Measurements from ENCODE around the gene ASIC1. TPM values are rescaled to one million over a fixed set of nuclear protein-coding genes. Genes with fewer than 3 reads are reported as not detected.

ASIC1 gene
- total RNA-seq, 1 experiment from 2014 or later = 2.7 TPM

DNA sequence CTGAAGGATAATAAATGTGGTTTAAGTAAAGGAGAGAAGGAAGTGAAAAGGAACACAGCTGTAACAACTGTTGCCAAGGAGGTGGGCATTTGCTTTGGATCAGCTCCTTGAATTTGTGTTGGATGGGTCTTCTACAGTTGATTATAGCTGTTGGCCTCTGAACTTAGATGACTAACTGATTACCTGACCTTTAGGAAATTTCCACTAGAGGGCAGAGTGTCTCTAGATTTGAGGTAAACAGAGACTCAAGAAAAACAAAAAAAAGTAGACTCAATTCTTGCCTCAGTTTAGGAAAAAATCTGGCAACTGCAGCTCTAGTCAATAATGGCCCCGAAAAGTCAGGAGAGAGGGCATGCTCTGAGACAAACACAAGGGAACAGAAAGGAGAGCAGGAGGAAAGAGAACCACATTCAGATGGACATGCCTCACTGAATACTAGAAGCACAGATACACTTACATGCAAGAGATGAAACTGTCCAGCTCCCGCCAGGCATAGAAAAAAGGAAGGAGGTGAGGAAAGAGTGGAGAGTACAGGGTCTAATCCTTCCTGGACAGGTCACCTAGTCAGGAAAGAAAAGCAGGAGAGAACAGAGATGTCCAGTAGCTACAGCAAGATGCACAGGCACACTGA is 75.2 kb downstream of the ASIC1 start:
- H3K36me3 ChIP-seq (ENCODE audit: insufficient read depth, low read length, poor library complexity, severe bottlenecking) = peaks cover 39% of the 10 kb centered on the region
- intact Hi-C loops (cut with micrococcal nuclease; ENCODE audit: unreplicated experiment) = loop anchor here (1.0 to 5.0 kb wide), 2 partner anchors 45 to 182 kb away; no protein-coding TSS in a partner anchor
- H3K9me3 ChIP-seq (ENCODE audit: low read depth, low read length, poor library complexity, severe bottlenecking) = no peaks in the 10 kb centered on the region
- no peak overlapping the region for H3K27ac ChIP-seq (ENCODE audit: low read depth, low read length, poor library complexity, severe bottlenecking)
- H3K4me1 ChIP-seq (ENCODE audit: insufficient read depth, low read length, poor library complexity, severe bottlenecking) = no peaks in the 10 kb centered on the region
- no peak for TF ChIP-seq EZH2 (IDR thresholded peaks at IDR 0.05; ENCODE audit: borderline replicate concordance, low read depth, low read length, poor library complexity, severe bottlenecking)
- TF ChIP-seq, protein P1, sequence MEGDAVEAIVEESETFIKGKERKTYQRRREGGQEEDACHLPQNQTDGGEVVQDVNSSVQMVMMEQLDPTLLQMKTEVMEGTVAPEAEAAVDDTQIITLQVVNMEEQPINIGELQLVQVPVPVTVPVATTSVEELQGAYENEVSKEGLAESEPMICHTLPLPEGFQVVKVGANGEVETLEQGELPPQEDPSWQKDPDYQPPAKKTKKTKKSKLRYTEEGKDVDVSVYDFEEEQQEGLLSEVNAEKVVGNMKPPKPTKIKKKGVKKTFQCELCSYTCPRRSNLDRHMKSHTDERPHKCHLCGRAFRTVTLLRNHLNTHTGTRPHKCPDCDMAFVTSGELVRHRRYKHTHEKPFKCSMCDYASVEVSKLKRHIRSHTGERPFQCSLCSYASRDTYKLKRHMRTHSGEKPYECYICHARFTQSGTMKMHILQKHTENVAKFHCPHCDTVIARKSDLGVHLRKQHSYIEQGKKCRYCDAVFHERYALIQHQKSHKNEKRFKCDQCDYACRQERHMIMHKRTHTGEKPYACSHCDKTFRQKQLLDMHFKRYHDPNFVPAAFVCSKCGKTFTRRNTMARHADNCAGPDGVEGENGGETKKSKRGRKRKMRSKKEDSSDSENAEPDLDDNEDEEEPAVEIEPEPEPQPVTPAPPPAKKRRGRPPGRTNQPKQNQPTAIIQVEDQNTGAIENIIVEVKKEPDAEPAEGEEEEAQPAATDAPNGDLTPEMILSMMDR (conservative IDR thresholded peaks at IDR 0.05; ENCODE audit: low read depth, low read length) = peak; percentile 74
- POLR2A ChIA-PET (ENCODE audit: low non-redundant PET) = no interaction called here
- CTCF ChIA-PET = interaction anchor here (0.6 to 2.6 kb wide), 3 partner anchors 14 to 182 kb away, joined by 5 to 23 read pairs (median 5); no protein-coding TSS in a partner anchor
- H3K4me3 ChIP-seq (ENCODE audit: low read depth, low read length, poor library complexity, severe bottlenecking) = no peak overlapping the region
- no TSS peak for BruUV-seq (replicated peaks)
- H3K27me3 ChIP-seq (replicated peaks; ENCODE audit: insufficient read depth, low read depth, low read length, poor library complexity) = no peaks in the 10 kb centered on the region
- peak; percentile 61 for DNase-seq (ENCODE audit: low spot score)

Other genes with a start within 250 kb of the ASIC1 start
- gene NCKAP5L, start 229.2 kb upstream of the ASIC1 start, total RNA-seq (2021) = 28.2 and 29.0 TPM in 2 replicates
- 5.7 and 6.4 TPM in 2 replicates for gene BCDIN3D, start 214.5 kb upstream of the ASIC1 start, total RNA-seq (2021)
- gene FAIM2, start 153.7 kb upstream of the ASIC1 start, total RNA-seq (2021) = 0.11 TPM in 1 of 2 replicates, not detected in the other
- not detected in 2 replicates for gene AQP2, start 106.9 kb upstream of the ASIC1 start, total RNA-seq (2021)
- not detected in 2 replicates for gene AQP5, start 95.7 kb upstream of the ASIC1 start, total RNA-seq (2021)
- not detected in 2 replicates for gene AQP6, start 84.6 kb upstream of the ASIC1 start, total RNA-seq (2021)
- 173 and 179 TPM in 2 replicates for gene RACGAP1, start 32.1 kb upstream of the ASIC1 start, total RNA-seq (2021)
- 141 and 152 TPM in 2 replicates for gene SMARCD1, start 27.7 kb downstream of the ASIC1 start, total RNA-seq (2021)
- 0.58 and 1.3 TPM in 2 replicates for gene GPD1, start 46.4 kb downstream of the ASIC1 start, total RNA-seq (2021)
- 25.4 and 28.7 TPM in 2 replicates for gene COX14, start 54.6 kb downstream of the ASIC1 start, total RNA-seq (2021)
- gene CERS5, start 109.8 kb downstream of the ASIC1 start, total RNA-seq (2021) = 57.0 and 63.7 TPM in 2 replicates
- gene LIMA1, start 225.9 kb downstream of the ASIC1 start, total RNA-seq (2021) = 73.1 and 77.6 TPM in 2 replicates